Stomach (tissue), 4 donors: ENCODE data around the gene PIAS3.

Source experiments
- EP300 ChIP-seq: sonication (generic); formaldehyde crosslinking; IDR thresholded peaks from one replicate; pipeline ENCODE4 v1.6.1; 2017; ENCODE audit warnings: antibody characterized with exemption
- POLR2A ChIP-seq, 4 donors: fragments of 450-650 bp; IDR thresholded peaks; one replicate each; pipeline ENCODE4 v1.6.1; 2016; ENCODE audit warnings: antibody characterized with exemption in 4 of 4, control low read depth in 2 of 4, mild to moderate bottlenecking in 1 of 4, moderate library complexity in 1 of 4
- POLR2AphosphoS5 ChIP-seq, 3 donors: sonication (generic); formaldehyde crosslinking; IDR thresholded peaks; one replicate each; pipeline ENCODE4 v1.6.1; 2016; ENCODE audit warnings: antibody characterized with exemption in 3 of 3
- TF ChIP-seq, protein P1 (sequence below), 7 experiments: fragments of 450-650 bp in 4 of 7; fragments of 200-600 bp in 3 of 7; sonication (generic) in 3 of 7; IDR thresholded peaks; one replicate each; pipeline ENCODE4 v1.5.1; 2016 to 2019; ENCODE audit warnings: antibody characterized with exemption in 7 of 7, control low read depth in 2 of 7, mild to moderate bottlenecking in 1 of 7

GRCh38 chr1:145885738-145886287 is 26.9 kb upstream of the PIAS3 start, which contains the start of gene ANKRD35:
- TF ChIP-seq, protein P1, sequence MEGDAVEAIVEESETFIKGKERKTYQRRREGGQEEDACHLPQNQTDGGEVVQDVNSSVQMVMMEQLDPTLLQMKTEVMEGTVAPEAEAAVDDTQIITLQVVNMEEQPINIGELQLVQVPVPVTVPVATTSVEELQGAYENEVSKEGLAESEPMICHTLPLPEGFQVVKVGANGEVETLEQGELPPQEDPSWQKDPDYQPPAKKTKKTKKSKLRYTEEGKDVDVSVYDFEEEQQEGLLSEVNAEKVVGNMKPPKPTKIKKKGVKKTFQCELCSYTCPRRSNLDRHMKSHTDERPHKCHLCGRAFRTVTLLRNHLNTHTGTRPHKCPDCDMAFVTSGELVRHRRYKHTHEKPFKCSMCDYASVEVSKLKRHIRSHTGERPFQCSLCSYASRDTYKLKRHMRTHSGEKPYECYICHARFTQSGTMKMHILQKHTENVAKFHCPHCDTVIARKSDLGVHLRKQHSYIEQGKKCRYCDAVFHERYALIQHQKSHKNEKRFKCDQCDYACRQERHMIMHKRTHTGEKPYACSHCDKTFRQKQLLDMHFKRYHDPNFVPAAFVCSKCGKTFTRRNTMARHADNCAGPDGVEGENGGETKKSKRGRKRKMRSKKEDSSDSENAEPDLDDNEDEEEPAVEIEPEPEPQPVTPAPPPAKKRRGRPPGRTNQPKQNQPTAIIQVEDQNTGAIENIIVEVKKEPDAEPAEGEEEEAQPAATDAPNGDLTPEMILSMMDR (IDR thresholded peaks at IDR 0.05), result no peak
- no peak for TF ChIP-seq POLR2A (IDR thresholded peaks at IDR 0.05)
- TF ChIP-seq POLR2AphosphoS5 (IDR thresholded peaks at IDR 0.05), result no peak
- no peak for TF ChIP-seq EP300
